HS-27A (cell line): Measurements from ENCODE around the gene CYGB.

ENCODE experiments used
- DNase-seq: peaks from one replicate; pipeline ENCODE4 v3.0.0-alpha.2; 2012; ENCODE audit warnings: low read depth, missing footprints

CYGB gene

GRCh38 chr17:76550712-76551615, 13.5 kb upstream of the CYGB start:
- no peak for DNase-seq

GRCh38 chr17:76549539-76549938, 12.0 kb upstream of the CYGB start:
- no peak for DNase-seq

- DNase-seq, result no peak
Observed at GRCh38 chr17:76549215-76549518, 11.7 kb upstream of the CYGB start.

- DNase-seq, result no peak
Observed at GRCh38 chr17:76548378-76549214, 11.1 kb upstream of the CYGB start.

GRCh38 chr17:76547642-76548202, 10.2 kb upstream of the CYGB start:
- DNase-seq, result no peak

- no peak for DNase-seq
Observed at GRCh38 chr17:76547183-76547641, 9.7 kb upstream of the CYGB start.

GRCh38 chr17:76546556-76547182, 9.2 kb upstream of the CYGB start:
- no peak for DNase-seq

- DNase-seq, result no peak
Observed at GRCh38 chr17:76545918-76546555, 8.5 kb upstream of the CYGB start.

GRCh38 chr17:76544546-76545365, 7.2 kb upstream of the CYGB start:
- DNase-seq, result no peak

GRCh38 chr17:76543826-76544545, 6.5 kb upstream of the CYGB start:
- DNase-seq, result no peak

- DNase-seq, result no peak
Observed at GRCh38 chr17:76543482-76543825, 5.9 kb upstream of the CYGB start.

- DNase-seq, result no peak
Observed at GRCh38 chr17:76542984-76543383, 5.5 kb upstream of the CYGB start.

GRCh38 chr17:76542566-76542971, 5.1 kb upstream of the CYGB start:
- DNase-seq, result no peak

GRCh38 chr17:76541739-76542454, 4.4 kb upstream of the CYGB start:
- no peak for DNase-seq

GRCh38 chr17:76540381-76541300, 3.1 kb upstream of the CYGB start:
- DNase-seq, result peak; percentile 40

GRCh38 chr17:76539631-76540271, 2.2 kb upstream of the CYGB start, which contains the start of gene PRCD:
PRCD (plus strand) TSS chr17:76540044; CDS start chr17:76540142, 98 bp downstream.
- DNase-seq, result no peak

GRCh38 chr17:76538941-76539570, 1.5 kb upstream of the CYGB start:
- no peak for DNase-seq
